Measurements from ENCODE around the gene PRKAR1A. TPM values are rescaled to one million over a fixed set of nuclear protein-coding genes. Genes with fewer than 3 reads are reported as not detected.

PRKAR1A gene
- total and polyA plus RNA-seq, 2 of the 8 experiments (the other 6 are each of a cell fraction or from before 2014, with no cell fraction given): 39.3 to 149 TPM

DNA sequence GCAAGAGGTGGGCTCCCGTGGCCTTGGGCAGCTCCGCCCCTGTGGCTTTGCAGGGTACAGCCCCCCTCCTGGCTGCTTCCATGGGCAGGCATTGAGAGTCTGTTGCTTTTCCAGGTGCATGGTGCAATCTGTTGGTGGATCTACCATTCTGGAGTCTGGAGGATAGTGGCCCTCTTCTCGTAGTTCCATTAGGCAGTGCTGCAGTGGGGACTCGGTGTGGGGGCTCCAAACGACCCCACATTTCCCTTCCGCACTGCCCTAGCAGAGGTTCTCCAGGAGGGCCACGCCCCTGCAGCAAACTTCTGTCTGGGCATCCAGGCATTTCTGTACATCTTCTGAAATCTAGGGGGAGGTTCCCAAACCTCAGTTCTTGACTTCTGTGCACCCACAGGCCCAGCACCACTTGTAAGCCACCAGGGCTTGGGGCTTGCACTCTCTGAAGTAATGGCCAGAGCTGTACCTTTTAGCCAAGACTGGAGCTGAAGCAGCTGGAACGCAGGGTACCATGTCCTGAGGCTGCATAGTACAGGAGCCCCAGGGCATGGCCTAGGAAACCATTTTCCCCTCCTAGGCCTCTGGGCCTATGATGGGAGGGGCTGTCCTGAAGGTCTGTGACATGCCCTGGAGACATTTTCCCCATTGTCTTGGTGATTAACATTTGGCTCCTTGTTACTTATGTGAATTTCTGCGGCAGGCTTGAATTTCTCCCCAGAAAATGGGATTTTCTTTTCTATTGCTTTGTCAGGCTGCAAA lies 6.0 kb downstream of the PRKAR1A start:
- no peak overlapping the region for H2AFZ ChIP-seq (ENCODE audit: low read length)
- no peaks in the 10 kb centered on the region for H3K23me2 ChIP-seq (ENCODE audit: low read depth, low read length)
- no peak overlapping the region for H3K9ac ChIP-seq (replicated peaks in 1 of 4; ENCODE audit: extremely low read depth in 1 of 4, low read depth in 3 of 4, low read length in 3 of 4)
- H3K79me1 ChIP-seq (ENCODE audit: low read depth, low read length): peaks cover 5% of the 10 kb centered on the region
- TF ChIP-seq POLR2AphosphoS5 (IDR thresholded peaks at IDR 0.05; ENCODE audit: low read depth, low read length) (peak; percentile 14; the same call in 1 of the 2 replicates), RBBP5 (IDR thresholded peaks at IDR 0.05; ENCODE audit: borderline replicate concordance, low read depth, low read length) (no peak)
- H3K18ac ChIP-seq (ENCODE audit: extremely low read depth, low read length): no peak overlapping the region
- no peaks in the 10 kb centered on the region for H3K27me3 ChIP-seq (replicated peaks in 1 of 4; ENCODE audit: control insufficient read depth in 3 of 4, extremely low read depth in 1 of 4, insufficient read depth in 3 of 4, low read length in 3 of 4)
- DNase-seq (ENCODE audit: low read depth in 1 of 2, low spot score in 2 of 2) (no peak), FAIRE-seq (no peak)
- H3K14ac ChIP-seq (ENCODE audit: insufficient read length): no peak overlapping the region
- no peak overlapping the region for H2BK20ac ChIP-seq (ENCODE audit: low read length)
- POLR2A ChIA-PET (ENCODE audit: partially characterized antibody): no interaction called here
- H3K9me3 ChIP-seq (ENCODE audit: insufficient read depth in 2 of 2, low read depth in 1 of 2, low read length in 1 of 2): peaks cover 10 to 14% of the 10 kb centered on the region in 2 experiments
- no peak overlapping the region for H3K4ac ChIP-seq (replicated peaks; ENCODE audit: insufficient read length, low read depth, low read length)
- H4K20me1 ChIP-seq (replicated peaks in 1 of 2; ENCODE audit: control insufficient read depth in 1 of 2, insufficient read depth in 2 of 2, low read length in 2 of 2): peaks cover 2 to 8% of the 10 kb centered on the region in 2 experiments
- no peak overlapping the region for H2BK120ac ChIP-seq (replicated peaks; ENCODE audit: low read depth, low read length)
- no peak overlapping the region for H4K5ac ChIP-seq (ENCODE audit: insufficient read length, low read depth, low read length)
- H3K56ac ChIP-seq (replicated peaks; ENCODE audit: insufficient read length, low read depth, low read length): no peak overlapping the region
- H2BK15ac ChIP-seq (ENCODE audit: low read length): no peak overlapping the region
- no peak overlapping the region for H3K4me2 ChIP-seq (ENCODE audit: insufficient read depth in 1 of 2, low read depth in 2 of 2, low read length in 2 of 2)
- H4K91ac ChIP-seq (replicated peaks; ENCODE audit: insufficient read length, low read length): no peak overlapping the region
- CTCF ChIA-PET (ENCODE audit: partially characterized antibody): no interaction called here
- peaks cover 8 to 72% of the 10 kb centered on the region in 2 experiments for H3K79me2 ChIP-seq (ENCODE audit: control insufficient read depth in 1 of 2, insufficient read depth in 2 of 2, low read length in 2 of 2)
- no peak overlapping the region for H2AK5ac ChIP-seq (ENCODE audit: low read depth, low read length)
- H3K27ac ChIP-seq (ENCODE audit: low read depth, low read length): no peak overlapping the region
- H3K36me3 ChIP-seq (ENCODE audit: control insufficient read depth in 2 of 4, insufficient read depth in 4 of 4, low read length in 3 of 4): peaks cover 10 to 49% (median 24%) of the 10 kb centered on the region in 4 experiments; a peak in 6 of 8 replicates
- WGBS, 2 experiments (ENCODE audit: extremely low coverage in 1 of 2, insufficient coverage in 1 of 2, insufficient read length in 1 of 2, insufficient replicate concordance in 2 of 2, low coverage in 1 of 2, low lambda C conversion rate in 2 of 2, missing lambda C conversion rate in 1 of 2): 93% methylated on average over 9 of the region's 9 CpGs; no CpG with 5 or more reads in 1 of the 2 experiments
- H2BK12ac ChIP-seq (ENCODE audit: low read depth, low read length): no peak overlapping the region
- no peak overlapping the region for H4K8ac ChIP-seq (ENCODE audit: extremely low read depth, insufficient read depth, low read length)
- no peak overlapping the region for H3K4me3 ChIP-seq (ENCODE audit: extremely low read depth in 1 of 4, insufficient read depth in 2 of 4, low read depth in 3 of 4, low read length in 4 of 4)
- H3K23ac ChIP-seq (ENCODE audit: insufficient read length): no peak overlapping the region
- no peak overlapping the region for H2BK5ac ChIP-seq (ENCODE audit: low read depth, low read length)
- peaks cover 0 to 4% (median under 1%) of the 10 kb centered on the region in 4 experiments; a peak in 2 of 7 replicates for H3K4me1 ChIP-seq (replicated peaks in 1 of 4; ENCODE audit: control insufficient read depth in 3 of 4, insufficient read depth in 4 of 4, low read length in 3 of 4)
